DND-41 (cell line): ENCODE measurements around the gene PPP1R36.

Experiments
- ATAC-seq: fragments of 200-7000 bp; cut with Tn5 transposase; 3 replicates; pipeline ENCODE4 v1.9.1; 2021; ENCODE audit warnings: low read depth; ENCODE audit not compliant: insufficient read depth
- DNase-seq: peaks from one replicate; pipeline ENCODE4 v3.0.0-alpha.2; 2020
- H2AFZ ChIP-seq: 2 replicates; pipeline ENCODE4 v1.6.0; 2012; ENCODE audit warnings: low read depth, low read length
- H3K27ac ChIP-seq: 2 replicates; pipeline ENCODE4 v1.5.1; 2012; ENCODE audit warnings: low read length, inconsistent platforms
- H3K27me3 ChIP-seq: fragments of 200-600 bp; sonication (generic); 2 replicates; pipeline ENCODE4 v1.6.0; 2012; ENCODE audit warnings: low read length, mild to moderate bottlenecking, inconsistent platforms; ENCODE audit not compliant: insufficient read depth, poor library complexity
- H3K36me3 ChIP-seq: 2 replicates; pipeline ENCODE4 v1.5.1; 2012; ENCODE audit warnings: low read length, inconsistent platforms; ENCODE audit not compliant: insufficient read depth
- H3K4me1 ChIP-seq: 2 replicates; pipeline ENCODE4 v1.5.1; 2012; ENCODE audit warnings: mild to moderate bottlenecking, low read length; ENCODE audit not compliant: insufficient read depth
- H3K4me2 ChIP-seq: 2 replicates; pipeline ENCODE4 v1.6.0; 2012; ENCODE audit warnings: mild to moderate bottlenecking, moderate library complexity, low read length, inconsistent platforms; ENCODE audit not compliant: insufficient read depth
- H3K4me3 ChIP-seq, 2 experiments: fragments of 200-600 bp in 1 of 2; shearing (Covaris generic) in 1 of 2; 2 replicates each; pipeline ENCODE4 v1.5.1; 2012 to 2016; ENCODE audit warnings: inconsistent platforms in 2 of 2, low read length in 2 of 2, mild to moderate bottlenecking in 2 of 2, low read depth in 1 of 2, moderate library complexity in 1 of 2
- H3K79me2 ChIP-seq: 2 replicates; pipeline ENCODE4 v1.6.0; 2012; ENCODE audit warnings: low read length, inconsistent platforms; ENCODE audit not compliant: insufficient read depth
- H3K9ac ChIP-seq: 2 replicates; pipeline ENCODE4 v1.6.0; 2012; ENCODE audit warnings: low read depth, mild to moderate bottlenecking, inconsistent platforms, low read length, moderate library complexity
- H3K9me3 ChIP-seq: 2 replicates; pipeline ENCODE4 v1.5.1; 2012; ENCODE audit warnings: low read length, moderate library complexity, mild to moderate bottlenecking, inconsistent platforms; ENCODE audit not compliant: insufficient read depth, severe bottlenecking
- H4K20me1 ChIP-seq: 2 replicates; pipeline ENCODE4 v1.6.0; 2012; ENCODE audit warnings: low read length; ENCODE audit not compliant: insufficient read depth
- EZH2 ChIP-seq: IDR thresholded peaks from 3 replicates; pipeline ENCODE4 v1.6.1; 2012; ENCODE audit warnings: borderline replicate concordance, low read depth, mild to moderate bottlenecking, moderate library complexity, low read length, inconsistent platforms; ENCODE audit not compliant: severe bottlenecking
- TF ChIP-seq, protein P1 (sequence below): IDR thresholded peaks from 2 replicates; pipeline ENCODE4 v1.5.1; 2012; ENCODE audit warnings: borderline replicate concordance, low read length, moderate library complexity, mild to moderate bottlenecking; ENCODE audit not compliant: poor library complexity, severe bottlenecking; ENCODE audit errors: extremely low read depth

PPP1R36 gene

DNA sequence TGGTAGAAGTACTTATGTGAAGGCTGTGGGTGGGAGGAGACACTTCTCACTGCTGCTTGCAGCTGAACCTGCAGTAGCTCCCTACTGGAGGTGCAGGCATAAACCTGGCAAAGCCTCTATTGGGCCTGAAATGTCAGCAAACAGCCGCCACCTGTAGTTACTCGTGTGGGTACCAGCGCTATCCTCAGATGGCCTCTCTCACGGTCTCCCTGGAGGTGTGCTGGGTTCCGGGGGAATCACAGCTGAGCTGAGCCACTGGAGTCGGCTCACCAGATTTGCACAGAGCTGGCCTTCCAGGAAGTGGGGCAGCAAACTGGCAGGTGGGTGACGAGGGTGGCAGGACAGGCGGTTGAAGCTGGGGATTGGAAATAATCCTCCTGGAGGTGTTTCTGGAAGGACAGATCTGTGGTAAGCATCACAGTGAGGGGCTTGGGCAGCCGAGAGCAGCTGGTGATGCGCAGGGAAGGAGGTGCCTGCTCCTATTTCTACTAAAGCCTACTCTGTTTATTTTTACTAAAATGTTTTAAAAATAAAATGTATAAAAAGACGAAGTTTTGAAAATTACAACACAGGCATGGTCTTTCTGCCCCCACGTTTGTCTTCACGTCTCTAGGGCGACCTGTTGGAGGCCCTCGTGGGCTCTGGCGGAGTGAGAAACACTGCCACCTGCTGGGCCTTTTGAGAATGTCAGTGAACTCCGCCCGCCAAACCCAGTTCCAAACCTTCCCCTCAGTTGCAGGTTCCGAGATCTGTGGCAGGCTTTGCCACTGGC lies 86.6 kb downstream of the PPP1R36 start:
- ATAC-seq, result peak; percentile 96

DNA sequence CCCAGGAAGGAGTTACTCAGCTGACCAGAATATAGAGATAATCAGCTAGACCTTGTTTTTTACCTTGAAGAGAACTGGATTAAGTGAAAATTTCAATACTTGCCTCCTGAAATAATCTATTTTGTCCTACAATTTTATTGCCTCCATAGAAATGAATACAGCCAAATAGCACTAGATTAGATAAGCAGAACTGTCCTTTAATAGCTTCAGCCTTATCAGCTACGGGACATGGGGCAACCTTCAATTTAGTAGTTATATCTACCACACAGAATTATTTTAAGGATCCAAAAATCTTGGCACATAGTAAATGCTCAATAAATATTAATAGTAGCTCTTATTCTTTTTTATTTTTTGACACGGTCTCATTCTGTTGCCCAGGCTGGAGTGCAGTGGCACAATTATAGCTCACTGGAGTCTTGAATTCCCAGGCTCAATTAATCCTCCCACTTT lies 87.2 kb downstream of the PPP1R36 start:
- ATAC-seq (no peak), DNase-seq (no peak)
- Histone ChIP-seq H4K20me1 (no peaks in the 10 kb centered on the region), H3K36me3 (no peaks in the 10 kb centered on the region), H3K27me3 (no peaks in the 10 kb centered on the region), H3K79me2 (no peaks in the 10 kb centered on the region), H3K4me1 (peaks cover 5% of the 10 kb centered on the region; the same call in 1 of the 2 replicates), H3K27ac (no peak overlapping the region), H3K9ac (no peak overlapping the region), H3K4me2 (no peak overlapping the region), H2AFZ (no peak overlapping the region), H3K4me3 (no peak overlapping the region), H3K9me3 (no peaks in the 10 kb centered on the region)
- no peak for TF ChIP-seq EZH2
- TF ChIP-seq, protein P1, sequence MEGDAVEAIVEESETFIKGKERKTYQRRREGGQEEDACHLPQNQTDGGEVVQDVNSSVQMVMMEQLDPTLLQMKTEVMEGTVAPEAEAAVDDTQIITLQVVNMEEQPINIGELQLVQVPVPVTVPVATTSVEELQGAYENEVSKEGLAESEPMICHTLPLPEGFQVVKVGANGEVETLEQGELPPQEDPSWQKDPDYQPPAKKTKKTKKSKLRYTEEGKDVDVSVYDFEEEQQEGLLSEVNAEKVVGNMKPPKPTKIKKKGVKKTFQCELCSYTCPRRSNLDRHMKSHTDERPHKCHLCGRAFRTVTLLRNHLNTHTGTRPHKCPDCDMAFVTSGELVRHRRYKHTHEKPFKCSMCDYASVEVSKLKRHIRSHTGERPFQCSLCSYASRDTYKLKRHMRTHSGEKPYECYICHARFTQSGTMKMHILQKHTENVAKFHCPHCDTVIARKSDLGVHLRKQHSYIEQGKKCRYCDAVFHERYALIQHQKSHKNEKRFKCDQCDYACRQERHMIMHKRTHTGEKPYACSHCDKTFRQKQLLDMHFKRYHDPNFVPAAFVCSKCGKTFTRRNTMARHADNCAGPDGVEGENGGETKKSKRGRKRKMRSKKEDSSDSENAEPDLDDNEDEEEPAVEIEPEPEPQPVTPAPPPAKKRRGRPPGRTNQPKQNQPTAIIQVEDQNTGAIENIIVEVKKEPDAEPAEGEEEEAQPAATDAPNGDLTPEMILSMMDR, result no peak

More for the DNA sequence above, 86.6 kb downstream of the PPP1R36 start:
- Histone ChIP-seq H3K9ac (no peak overlapping the region), H3K27me3 (no peaks in the 10 kb centered on the region), H3K4me3 (no peak overlapping the region), H3K79me2 (no peaks in the 10 kb centered on the region), H3K36me3 (no peaks in the 10 kb centered on the region), H3K4me1 (peaks cover 5% of the 10 kb centered on the region; the same call in 1 of the 2 replicates), H2AFZ (peak overlapping the region; percentile 61), H3K4me2 (no peak overlapping the region), H4K20me1 (no peaks in the 10 kb centered on the region), H3K9me3 (no peaks in the 10 kb centered on the region), H3K27ac (no peak overlapping the region)
- TF ChIP-seq, protein P1, result peak; percentile 86
- no peak for TF ChIP-seq EZH2
- DNase-seq, result peak; percentile 67

DNA sequence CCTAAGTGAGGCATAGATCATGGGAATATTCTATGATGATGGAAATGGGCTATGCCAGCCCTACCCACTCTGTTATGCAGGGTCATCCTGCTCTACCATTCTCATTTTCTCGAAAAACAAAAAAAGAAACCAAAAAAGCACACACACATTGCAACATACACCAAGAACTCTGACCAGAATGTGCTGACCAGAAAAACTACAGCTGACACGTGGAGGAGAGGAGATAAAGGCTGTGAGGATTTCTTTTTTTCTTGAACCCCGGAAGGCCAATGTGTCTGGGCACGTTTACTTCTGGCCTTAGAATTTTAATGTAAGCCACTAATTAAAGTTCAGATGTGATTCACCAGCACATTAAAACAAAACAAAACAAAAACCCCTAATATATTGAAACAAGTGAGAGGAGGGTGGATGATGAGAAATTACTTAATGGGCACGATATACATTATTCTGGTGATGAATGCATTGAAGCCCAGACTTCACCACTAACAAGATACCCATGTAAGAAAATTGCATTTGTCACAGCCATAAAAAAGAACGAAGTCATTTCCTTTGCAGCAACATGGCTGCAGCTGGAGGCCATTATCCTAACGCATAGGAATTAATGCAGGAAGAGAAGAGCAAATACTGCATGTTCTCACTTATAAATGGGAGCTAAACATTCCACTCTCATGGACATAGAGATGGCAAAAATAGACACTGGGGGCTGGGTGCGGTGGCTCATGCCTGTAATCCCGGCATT lies 88.1 kb downstream of the PPP1R36 start:
- Histone ChIP-seq H3K4me1 (peaks cover 5% of the 10 kb centered on the region; the same call in 1 of the 2 replicates), H3K4me3 (no peak overlapping the region), H3K4me2 (no peak overlapping the region), H3K79me2 (no peaks in the 10 kb centered on the region), H3K9ac (no peak overlapping the region), H4K20me1 (no peaks in the 10 kb centered on the region), H3K27me3 (no peaks in the 10 kb centered on the region), H3K36me3 (no peaks in the 10 kb centered on the region), H3K9me3 (no peaks in the 10 kb centered on the region), H2AFZ (no peak overlapping the region), H3K27ac (no peak overlapping the region)
- no peak for TF ChIP-seq EZH2
- TF ChIP-seq, protein P1, result no peak
- DNase-seq (no peak), ATAC-seq (no peak)
